Thoracic aorta (tissue), 2 donors: ENCODE data around the gene KAZN. TPM values are rescaled to one million over a fixed set of nuclear protein-coding genes. Genes with fewer than 3 reads are reported as not detected.

Source experiments
- ATAC-seq: fragments of 150-250 bp; one replicate; pipeline ENCODE4 v1.8.0; 2017; ENCODE audit warnings: low read depth; ENCODE audit not compliant: insufficient number of reproducible peaks, low FRiP score
- DNase-seq: peaks from one replicate; pipeline ENCODE4 v3.0.0-alpha.2; 2020; ENCODE audit warnings: low spot score
- H3K27ac ChIP-seq, 2 donors: fragments of 200-600 bp; sonication (generic); 1 replicate in 1 of 2; 2 replicates in 1 of 2; pipeline ENCODE4 v1.5.1; 2016; ENCODE audit warnings: mild to moderate bottlenecking in 2 of 2, moderate library complexity in 2 of 2
- H3K27me3 ChIP-seq: fragments of 200-600 bp; sonication (generic); replicated peaks from 2 replicates; pipeline ENCODE4 v1.6.0; 2016; ENCODE audit warnings: mild to moderate bottlenecking; ENCODE audit not compliant: insufficient read depth
- H3K36me3 ChIP-seq: fragments of 200-600 bp; sonication (generic); one replicate; pipeline ENCODE4 v1.5.1; 2016
- H3K4me1 ChIP-seq, 2 donors: fragments of 200-600 bp; sonication (generic); 1 replicate in 1 of 2; 2 replicates in 1 of 2; pipeline versions ENCODE4 v1.5.1 to v1.6.0; 2016; ENCODE audit warnings: low read depth in 2 of 2, mild to moderate bottlenecking in 1 of 2; ENCODE audit not compliant: control insufficient read depth in 1 of 2
- H3K4me3 ChIP-seq: fragments of 200-600 bp; sonication (generic); 2 replicates; pipeline ENCODE4 v1.5.1; 2016; ENCODE audit warnings: mild to moderate bottlenecking
- H3K9me3 ChIP-seq: fragments of 200-600 bp; sonication (generic); 2 replicates; pipeline ENCODE4 v1.5.1; 2016
- total RNA-seq, 2 donors: library from RNA; depleted of rRNA; stranded (reverse); fragments of >200 nt; gene quantifications; one replicate each; pipeline versions ENCODE4 v1.1.0 to v1.2.3, GENCODE V29; 2016
- TF ChIP-seq, protein P1 (sequence below): fragments of 200-600 bp; sonication (generic); IDR thresholded peaks from one replicate; pipeline ENCODE4 v1.5.1; 2019; ENCODE audit warnings: antibody characterized with exemption

The KAZN gene
- total RNA-seq, 2 donors from 2014 or later, result 17.4 to 30.3 TPM

- no peaks in the 10 kb centered on the region for H3K4me1 ChIP-seq
- ATAC-seq (no peak), DNase-seq (no peak)
- no peaks in the 10 kb centered on the region for H3K36me3 ChIP-seq
- H3K9me3 ChIP-seq, result no peaks in the 10 kb centered on the region
- H3K4me3 ChIP-seq, result no peak overlapping the region
- TF ChIP-seq, protein P1, sequence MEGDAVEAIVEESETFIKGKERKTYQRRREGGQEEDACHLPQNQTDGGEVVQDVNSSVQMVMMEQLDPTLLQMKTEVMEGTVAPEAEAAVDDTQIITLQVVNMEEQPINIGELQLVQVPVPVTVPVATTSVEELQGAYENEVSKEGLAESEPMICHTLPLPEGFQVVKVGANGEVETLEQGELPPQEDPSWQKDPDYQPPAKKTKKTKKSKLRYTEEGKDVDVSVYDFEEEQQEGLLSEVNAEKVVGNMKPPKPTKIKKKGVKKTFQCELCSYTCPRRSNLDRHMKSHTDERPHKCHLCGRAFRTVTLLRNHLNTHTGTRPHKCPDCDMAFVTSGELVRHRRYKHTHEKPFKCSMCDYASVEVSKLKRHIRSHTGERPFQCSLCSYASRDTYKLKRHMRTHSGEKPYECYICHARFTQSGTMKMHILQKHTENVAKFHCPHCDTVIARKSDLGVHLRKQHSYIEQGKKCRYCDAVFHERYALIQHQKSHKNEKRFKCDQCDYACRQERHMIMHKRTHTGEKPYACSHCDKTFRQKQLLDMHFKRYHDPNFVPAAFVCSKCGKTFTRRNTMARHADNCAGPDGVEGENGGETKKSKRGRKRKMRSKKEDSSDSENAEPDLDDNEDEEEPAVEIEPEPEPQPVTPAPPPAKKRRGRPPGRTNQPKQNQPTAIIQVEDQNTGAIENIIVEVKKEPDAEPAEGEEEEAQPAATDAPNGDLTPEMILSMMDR, result no peak
- no peaks in the 10 kb centered on the region for H3K27me3 ChIP-seq
- no peak overlapping the region for H3K27ac ChIP-seq
Observed at GRCh38 chr1:15117671-15118325, 519.3 kb downstream of the KAZN start.

GRCh38 chr1:15118579-15118978, 520.1 kb downstream of the KAZN start:
- ATAC-seq, result no peak
- Histone ChIP-seq H3K27ac (no peak overlapping the region), H3K4me1 (no peaks in the 10 kb centered on the region), H3K4me3 (no peak overlapping the region), H3K9me3 (no peaks in the 10 kb centered on the region), H3K27me3 (no peaks in the 10 kb centered on the region), H3K36me3 (no peaks in the 10 kb centered on the region)
- DNase-seq, result no peak
- TF ChIP-seq, protein P1, result no peak

DNA sequence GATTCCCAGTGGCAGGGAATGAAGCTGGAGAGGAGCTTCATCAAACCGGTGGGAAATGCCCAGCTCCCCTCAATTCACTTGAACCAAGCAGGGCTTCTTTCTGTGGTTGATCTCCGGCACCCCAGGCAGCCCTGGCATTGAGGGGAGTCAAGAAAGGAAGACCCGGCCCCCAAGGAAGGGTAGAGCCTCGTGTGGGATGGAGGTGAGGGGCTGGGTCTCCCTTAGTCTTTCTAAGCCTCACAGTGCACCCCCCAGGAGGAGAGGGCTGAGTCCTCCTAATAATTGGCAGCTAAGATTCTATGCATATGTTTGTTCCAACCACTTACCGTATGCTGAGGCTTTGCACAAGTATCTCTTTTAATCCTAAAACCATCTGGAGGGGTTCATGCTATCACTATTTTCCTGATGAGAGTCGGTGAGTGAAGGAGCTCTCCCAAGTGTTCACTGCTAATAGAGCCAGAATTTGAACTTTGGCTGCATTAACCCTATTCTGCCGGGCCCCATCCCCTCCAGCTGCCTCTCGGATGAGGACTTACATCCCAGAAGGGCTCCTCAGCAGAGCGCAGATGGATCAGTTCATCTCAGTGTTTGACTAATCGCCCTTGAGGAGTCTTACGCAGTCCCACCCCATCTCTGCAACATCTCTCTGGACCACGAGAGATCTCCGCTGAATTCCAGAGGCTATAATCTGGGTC, 521.9 kb downstream of the KAZN start:
- no peak overlapping the region for H3K4me3 ChIP-seq
- H3K27ac ChIP-seq, result no peak overlapping the region
- H3K4me1 ChIP-seq, result no peaks in the 10 kb centered on the region
- no peaks in the 10 kb centered on the region for H3K36me3 ChIP-seq
- TF ChIP-seq, protein P1, result no peak
- H3K9me3 ChIP-seq, result no peaks in the 10 kb centered on the region
- H3K27me3 ChIP-seq, result no peaks in the 10 kb centered on the region
- ATAC-seq (no peak), DNase-seq (no peak)

DNA sequence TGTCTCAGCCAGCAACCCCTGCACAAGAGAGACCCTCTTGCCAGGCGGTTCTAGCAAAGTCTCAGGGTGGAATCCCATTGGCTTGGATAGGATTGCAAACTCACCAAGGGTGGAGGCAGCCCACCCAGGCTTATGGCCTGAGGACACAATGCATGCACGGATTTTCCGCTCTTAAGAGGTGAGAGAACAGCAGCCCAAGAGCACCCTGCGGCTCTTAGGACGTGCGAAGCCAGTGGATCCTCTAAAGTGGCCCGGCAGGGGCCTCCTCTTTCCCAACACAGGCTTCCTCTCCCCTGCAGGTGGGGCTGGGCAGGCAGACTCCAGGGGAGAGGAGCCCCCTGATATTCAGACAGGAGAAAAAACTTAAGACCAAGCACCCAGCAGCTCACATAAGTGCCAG, 523.8 kb downstream of the KAZN start:
- H3K9me3 ChIP-seq, result no peaks in the 10 kb centered on the region
- H3K36me3 ChIP-seq, result no peaks in the 10 kb centered on the region
- no peak overlapping the region for H3K4me3 ChIP-seq
- TF ChIP-seq, protein P1, result no peak
- no peak for ATAC-seq
- no peaks in the 10 kb centered on the region for H3K27me3 ChIP-seq
- no peaks in the 10 kb centered on the region for H3K4me1 ChIP-seq
- no peak overlapping the region for H3K27ac ChIP-seq
- no peak for DNase-seq

GRCh38 chr1:15123270-15123669, 524.8 kb downstream of the KAZN start:
- TF ChIP-seq, protein P1, result no peak
- Histone ChIP-seq H3K4me1 (no peaks in the 10 kb centered on the region), H3K9me3 (no peaks in the 10 kb centered on the region), H3K36me3 (no peaks in the 10 kb centered on the region), H3K27ac (no peak overlapping the region), H3K27me3 (no peaks in the 10 kb centered on the region), H3K4me3 (no peak overlapping the region)
- DNase-seq (no peak), ATAC-seq (no peak)
